Neural cell (in vitro differentiated cells): ENCODE data around the gene SBNO2. TPM values are rescaled to one million over a fixed set of nuclear protein-coding genes. Genes with fewer than 3 reads are reported as not detected.

Experiments used
- H2AFZ ChIP-seq: fragments of 200-600, 300-800 bp; sonication (generic), shearing (Covaris generic); 2 replicates; pipeline ENCODE4 v1.6.0; 2014; ENCODE audit warnings: low read depth, mild to moderate bottlenecking, antibody characterized with exemption, low read length, moderate library complexity
- H3F3A ChIP-seq: fragments of 200-600 bp; shearing (Covaris generic); 2 replicates; pipeline ENCODE4 v1.6.1; 2016; ENCODE audit warnings: mild to moderate bottlenecking, moderate library complexity, mixed read lengths, antibody characterized with exemption, low read length; ENCODE audit not compliant: insufficient read depth, poor library complexity, severe bottlenecking
- H3K27ac ChIP-seq: fragments of 200-600, 300-800 bp; sonication (generic), shearing (Covaris generic); 2 replicates; pipeline ENCODE4 v1.5.1; 2014; ENCODE audit warnings: mild to moderate bottlenecking, low read length, moderate library complexity
- H3K27me3 ChIP-seq: fragments of 300-800, 200-600 bp; sonication (generic), shearing (Covaris generic); 2 replicates; pipeline ENCODE4 v1.6.0; 2014; ENCODE audit warnings: mild to moderate bottlenecking, low read depth, low read length, moderate library complexity; ENCODE audit not compliant: insufficient read depth
- H3K36me3 ChIP-seq: fragments of 300-800, 200-600 bp; sonication (generic), shearing (Covaris generic); 2 replicates; pipeline ENCODE4 v1.5.1; 2014; ENCODE audit warnings: mild to moderate bottlenecking, antibody characterized with exemption, low read length, moderate library complexity; ENCODE audit not compliant: insufficient read depth
- H3K4me2 ChIP-seq: fragments of 300-800, 200-600 bp; sonication (generic), shearing (Covaris generic); 2 replicates; pipeline ENCODE4 v1.6.0; 2014; ENCODE audit warnings: mild to moderate bottlenecking, low read length
- H3K4me3 ChIP-seq: fragments of 300-800, 200-600 bp; sonication (generic), shearing (Covaris generic); 2 replicates; pipeline ENCODE4 v1.5.1; 2014; ENCODE audit warnings: mild to moderate bottlenecking, low read length, moderate library complexity
- H3K79me2 ChIP-seq: fragments of 200-600 bp; shearing (Covaris generic); replicated peaks from 2 replicates; pipeline ENCODE4 v1.6.0; 2014; ENCODE audit warnings: mild to moderate bottlenecking, low read length, moderate library complexity; ENCODE audit not compliant: insufficient read depth
- H3K9ac ChIP-seq: fragments of 300-800, 200-600 bp; sonication (generic), shearing (Covaris generic); 2 replicates; pipeline ENCODE4 v1.6.1; 2016; ENCODE audit warnings: mild to moderate bottlenecking, low read length, mixed read lengths
- H3K9me2 ChIP-seq: fragments of 200-600 bp; shearing (Covaris generic); 2 replicates; pipeline ENCODE4 v1.6.1; 2016; ENCODE audit warnings: mild to moderate bottlenecking, low read length, mixed read lengths; ENCODE audit not compliant: insufficient read depth
- H3K9me3 ChIP-seq: fragments of 200-600, 300-800 bp; sonication (generic), shearing (Covaris generic); 2 replicates; pipeline ENCODE4 v1.6.1; 2016; ENCODE audit warnings: mild to moderate bottlenecking, mixed run types, low read length, moderate library complexity, mixed read lengths
- H4K20me1 ChIP-seq: fragments of 200-600 bp; shearing (Covaris generic); 2 replicates; pipeline ENCODE4 v1.6.1; 2016; ENCODE audit warnings: mild to moderate bottlenecking, mixed run types; ENCODE audit not compliant: insufficient read depth
- EP300 ChIP-seq: fragments of 450-650 bp; conservative IDR thresholded peaks from 2 replicates; pipeline ENCODE4 v1.6.1; 2014; ENCODE audit warnings: antibody characterized with exemption, mild to moderate bottlenecking, moderate library complexity; ENCODE audit not compliant: poor library complexity, severe bottlenecking
- EZH2 ChIP-seq: fragments of 200-600, 300-800 bp; shearing (Covaris generic), sonication (generic); IDR thresholded peaks from 2 replicates; pipeline ENCODE4 v1.6.1; 2014; ENCODE audit warnings: antibody characterized with exemption, low read length, borderline replicate concordance, mild to moderate bottlenecking; ENCODE audit not compliant: insufficient read depth, poor library complexity, severe bottlenecking
- MXI1 ChIP-seq: fragments of 450-650 bp; conservative IDR thresholded peaks from 2 replicates; pipeline ENCODE4 v1.6.1; 2014; ENCODE audit warnings: antibody characterized with exemption, mild to moderate bottlenecking; ENCODE audit not compliant: poor library complexity, severe bottlenecking
- POLR2AphosphoS5 ChIP-seq: IDR thresholded peaks from 2 replicates; pipeline ENCODE4 v1.6.1; 2012
- RAD21 ChIP-seq: fragments of 450-650 bp; conservative IDR thresholded peaks from 2 replicates; pipeline ENCODE4 v1.6.1; 2014; ENCODE audit warnings: antibody characterized with exemption, mild to moderate bottlenecking, moderate library complexity
- REST ChIP-seq: IDR thresholded peaks from 2 replicates; pipeline ENCODE4 v1.6.1; 2012; ENCODE audit warnings: borderline replicate concordance
- SMC3 ChIP-seq: fragments of 450-650 bp; conservative IDR thresholded peaks from 2 replicates; pipeline ENCODE4 v1.6.1; 2014; ENCODE audit warnings: antibody characterized with exemption, mild to moderate bottlenecking, moderate library complexity; ENCODE audit not compliant: poor library complexity
- TAF1 ChIP-seq: IDR thresholded peaks from 2 replicates; pipeline ENCODE4 v1.6.1; 2012; ENCODE audit warnings: low read depth
- polyA plus RNA-seq: library from polyadenylated mRNA; depleted of rRNA; stranded (reverse); fragments of >200 nt; gene quantifications from 2 replicates; pipeline ENCODE4 v1.2.3, GENCODE V29; 2014
- TF ChIP-seq, protein P1 (sequence below): fragments of 450-650 bp; IDR thresholded peaks from 2 replicates; pipeline ENCODE4 v1.5.1; 2014; ENCODE audit warnings: antibody characterized with exemption, mild to moderate bottlenecking, moderate library complexity; ENCODE audit not compliant: poor library complexity, severe bottlenecking

The SBNO2 gene
- polyA plus RNA-seq, 1 donor from 2014 or later = 4.8 TPM

DNA sequence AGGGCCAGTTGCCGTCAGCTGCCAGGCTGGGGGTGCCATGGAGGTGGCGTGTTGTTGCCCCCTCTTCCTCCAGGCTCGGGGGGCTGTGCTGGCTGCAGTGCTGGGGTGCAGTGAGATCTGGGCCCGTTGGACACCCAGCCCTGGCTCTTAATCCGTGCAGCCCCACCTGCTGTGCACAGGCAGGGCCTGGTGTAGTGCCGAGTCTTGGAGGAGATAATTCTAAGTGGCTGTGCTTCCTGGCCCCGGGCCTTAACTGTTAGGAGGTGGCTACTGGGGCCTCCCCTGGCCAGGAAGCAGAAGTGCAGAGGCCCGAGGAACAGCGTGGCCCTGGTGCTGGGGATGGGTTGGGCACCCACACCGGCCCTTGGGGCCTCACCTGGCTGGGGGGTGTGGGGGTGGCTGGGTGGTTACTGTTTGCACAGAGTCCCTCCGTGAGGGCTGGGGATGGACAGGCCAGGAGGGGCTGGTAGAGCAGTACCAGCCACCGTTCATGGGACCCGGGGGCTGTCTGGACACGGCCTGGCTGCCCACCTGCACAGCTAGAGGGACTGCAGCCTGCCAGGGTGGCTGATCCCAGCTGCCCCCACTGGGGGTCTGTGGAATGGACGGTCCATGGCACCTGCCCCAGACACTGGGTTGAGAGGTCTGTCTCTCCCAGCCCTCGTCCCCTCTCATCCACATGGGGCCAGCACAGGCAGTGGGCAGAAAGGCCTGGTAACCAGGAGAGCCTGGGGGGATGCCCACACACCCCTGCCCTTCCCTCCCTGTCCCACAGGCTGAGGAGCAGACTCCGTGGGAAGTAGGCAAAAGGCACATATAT lies 67.0 kb downstream of the SBNO2 start:
- Histone ChIP-seq H3K9ac (no peak overlapping the region), H3K4me2 (no peak overlapping the region), H3K27me3 (no peaks in the 10 kb centered on the region), H3K4me3 (no peak overlapping the region), H3K27ac (no peak overlapping the region), H3F3A (no peaks in the 10 kb centered on the region), H2AFZ (no peak overlapping the region), H4K20me1 (no peaks in the 10 kb centered on the region), H3K9me3 (no peaks in the 10 kb centered on the region), H3K9me2 (no peaks in the 10 kb centered on the region), H3K79me2 (peaks cover 4% of the 10 kb centered on the region), H3K36me3 (no peaks in the 10 kb centered on the region)
- TF ChIP-seq SMC3 = no peak
- no peak for TF ChIP-seq MXI1
- TF ChIP-seq RAD21 = no peak
- no peak for TF ChIP-seq EZH2
- TF ChIP-seq, protein P1, sequence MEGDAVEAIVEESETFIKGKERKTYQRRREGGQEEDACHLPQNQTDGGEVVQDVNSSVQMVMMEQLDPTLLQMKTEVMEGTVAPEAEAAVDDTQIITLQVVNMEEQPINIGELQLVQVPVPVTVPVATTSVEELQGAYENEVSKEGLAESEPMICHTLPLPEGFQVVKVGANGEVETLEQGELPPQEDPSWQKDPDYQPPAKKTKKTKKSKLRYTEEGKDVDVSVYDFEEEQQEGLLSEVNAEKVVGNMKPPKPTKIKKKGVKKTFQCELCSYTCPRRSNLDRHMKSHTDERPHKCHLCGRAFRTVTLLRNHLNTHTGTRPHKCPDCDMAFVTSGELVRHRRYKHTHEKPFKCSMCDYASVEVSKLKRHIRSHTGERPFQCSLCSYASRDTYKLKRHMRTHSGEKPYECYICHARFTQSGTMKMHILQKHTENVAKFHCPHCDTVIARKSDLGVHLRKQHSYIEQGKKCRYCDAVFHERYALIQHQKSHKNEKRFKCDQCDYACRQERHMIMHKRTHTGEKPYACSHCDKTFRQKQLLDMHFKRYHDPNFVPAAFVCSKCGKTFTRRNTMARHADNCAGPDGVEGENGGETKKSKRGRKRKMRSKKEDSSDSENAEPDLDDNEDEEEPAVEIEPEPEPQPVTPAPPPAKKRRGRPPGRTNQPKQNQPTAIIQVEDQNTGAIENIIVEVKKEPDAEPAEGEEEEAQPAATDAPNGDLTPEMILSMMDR = no peak
- TF ChIP-seq EP300 = no peak
- no peak for TF ChIP-seq REST
- no peak for TF ChIP-seq TAF1
- no peak for TF ChIP-seq POLR2AphosphoS5

DNA sequence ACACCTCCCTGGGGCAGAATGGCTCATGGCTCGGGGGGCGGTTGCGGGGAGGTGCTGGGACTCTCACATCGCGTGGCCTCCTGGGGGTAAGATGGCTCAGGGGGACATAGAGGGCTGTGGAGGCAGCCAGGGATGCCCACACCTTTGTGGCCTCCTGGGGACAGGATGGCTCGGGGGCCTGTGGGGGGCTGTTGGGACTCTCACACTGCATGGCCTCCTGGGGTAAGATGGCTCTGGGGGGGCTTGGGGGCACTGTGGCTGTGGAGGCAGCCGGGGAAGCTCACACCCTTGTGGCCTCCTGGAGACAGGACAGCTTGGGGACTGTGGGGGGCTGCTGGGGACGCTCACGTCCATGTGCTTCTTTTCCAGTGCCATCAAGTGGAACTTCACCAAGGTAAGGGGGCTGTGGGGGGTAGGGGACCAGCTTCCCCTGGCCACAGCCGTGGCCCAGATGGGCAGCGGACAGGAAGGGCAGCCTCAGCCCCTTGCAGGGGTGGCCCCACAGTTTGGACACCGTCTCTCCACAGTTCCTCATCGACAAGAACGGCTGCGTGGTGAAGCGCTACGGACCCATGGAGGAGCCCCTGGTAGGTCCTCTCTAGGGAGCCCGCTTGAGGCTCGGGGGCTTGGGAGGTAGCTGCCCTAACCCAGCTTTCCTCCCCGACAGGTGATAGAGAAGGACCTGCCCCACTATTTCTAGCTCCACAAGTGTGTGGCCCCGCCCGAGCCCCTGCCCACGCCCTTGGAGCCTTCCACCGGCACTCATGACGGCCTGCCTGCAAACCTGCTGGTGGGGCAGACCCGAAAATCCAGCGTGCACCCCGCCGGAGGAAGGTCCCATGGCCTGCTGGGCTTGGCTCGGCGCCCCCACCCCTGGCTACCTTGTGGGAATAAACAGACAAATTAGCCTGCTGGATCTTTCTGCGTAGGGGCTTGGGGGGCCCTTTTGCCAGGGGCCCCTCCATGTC lies 67.9 kb downstream of the SBNO2 start:
- no peaks in the 10 kb centered on the region for H3K36me3 ChIP-seq
- peak overlapping the region; percentile 95 for H3K9ac ChIP-seq
- no peak overlapping the region for H2AFZ ChIP-seq
- no peaks in the 10 kb centered on the region for H3K27me3 ChIP-seq
- no peaks in the 10 kb centered on the region for H3K9me3 ChIP-seq
- peaks cover 4% of the 10 kb centered on the region for H3K79me2 ChIP-seq
- H4K20me1 ChIP-seq = no peaks in the 10 kb centered on the region
- peak overlapping the region; percentile 95 for H3K4me3 ChIP-seq
- H3F3A ChIP-seq = no peaks in the 10 kb centered on the region
- H3K27ac ChIP-seq = peak overlapping the region; percentile 91
- TF ChIP-seq REST = no peak
- no peak for TF ChIP-seq MXI1
- TF ChIP-seq, protein P1 = no peak
- TF ChIP-seq EZH2 = no peak
- no peak for TF ChIP-seq POLR2AphosphoS5
- TF ChIP-seq EP300 = no peak
- TF ChIP-seq TAF1 = no peak
- TF ChIP-seq SMC3 = no peak
- no peak for TF ChIP-seq RAD21
- no peak overlapping the region for H3K4me2 ChIP-seq
- no peaks in the 10 kb centered on the region for H3K9me2 ChIP-seq
